GM23248 (cell line): ENCODE measurements around the gene PCDHGA6.

Experiments
- EZH2 ChIP-seq: fragments of 200-600 bp; sonication (generic); IDR thresholded peaks from 2 replicates; pipeline ENCODE4 v1.6.1; 2018; ENCODE audit warnings: antibody characterized with exemption, mild to moderate bottlenecking; ENCODE audit not compliant: insufficient read depth, poor library complexity, severe bottlenecking
- EZH2phosphoT487 ChIP-seq: fragments of 200-600 bp; sonication (generic); IDR thresholded peaks from 2 replicates; pipeline ENCODE4 v1.6.1; 2018; ENCODE audit warnings: antibody characterized with exemption, moderate library complexity, mild to moderate bottlenecking, low read depth; ENCODE audit not compliant: insufficient read depth

GRCh38 chr5:141342773-141343172 is 30.9 kb upstream of the PCDHGA6 start:
- TF ChIP-seq EZH2, result no peak
- TF ChIP-seq EZH2phosphoT487, result no peak
